NCI-H2029 treated with DMSO at 0.1 percent for 48 hours (cell line): ENCODE measurements around the gene ADM5.
A peak's percentile ranks its signal among the peaks of the same experiment; 100 is the strongest.

Experiments used
- DNase-seq: peaks from one replicate; lab custom pipeline; 2025; lab: John Stamatoyannopoulos, UW

ADM5 gene, protein sequence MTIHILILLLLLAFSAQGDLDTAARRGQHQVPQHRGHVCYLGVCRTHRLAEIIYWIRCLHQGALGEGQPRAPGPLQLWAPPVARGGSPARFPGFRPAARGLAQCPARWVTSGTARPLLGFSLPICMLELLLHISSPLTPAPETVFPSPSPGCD

DNA sequence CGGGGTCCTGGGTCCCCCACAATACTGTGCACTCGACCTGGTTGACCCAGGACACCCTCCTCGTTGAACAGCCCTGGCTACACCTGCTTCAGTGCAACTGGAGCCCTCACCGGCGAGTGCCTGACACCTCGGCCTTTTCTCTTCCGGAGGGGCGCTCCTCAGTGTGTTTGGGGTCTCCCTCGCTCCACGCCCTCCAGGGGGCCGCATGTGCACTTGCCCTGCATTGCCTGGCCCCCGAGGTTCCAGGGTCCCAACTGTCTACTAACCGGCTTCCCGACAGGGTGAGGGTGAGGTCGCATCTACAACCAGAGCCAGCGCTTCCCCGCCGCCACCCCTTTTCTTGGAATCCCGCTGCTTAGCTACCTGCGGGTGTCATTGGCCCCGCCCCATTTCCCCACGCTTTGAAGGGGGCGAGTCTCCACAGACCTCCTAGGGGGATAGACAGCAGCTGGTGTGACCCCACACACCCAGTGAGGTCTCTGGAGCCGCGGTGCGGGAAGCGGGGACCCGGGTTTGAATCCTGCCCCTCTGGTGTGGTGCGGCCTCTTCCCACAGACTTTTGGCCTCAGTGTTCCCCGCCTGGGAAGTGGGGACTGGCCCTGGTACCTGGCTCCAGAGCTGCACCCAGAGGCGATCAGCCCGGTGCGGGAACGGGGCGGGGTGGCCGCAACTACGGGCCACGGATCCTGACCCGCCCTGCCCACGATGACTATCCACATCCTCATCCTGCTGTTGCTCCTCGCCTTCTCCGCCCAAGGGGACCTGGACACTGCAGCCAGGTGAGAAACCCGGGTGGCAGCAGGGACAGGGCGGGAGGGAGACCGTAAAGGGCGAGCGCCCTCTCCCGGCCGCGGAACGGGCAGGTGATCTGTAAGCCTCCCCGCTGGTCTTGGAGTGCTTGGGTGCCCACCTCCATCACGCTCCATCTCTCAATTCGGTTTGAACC is at the start of gene ADM5:
Gene ADM5 (plus strand): TSS at position 462 of the 946 bp plus-strand sequence. CDS start 244 bp downstream, at position 706.
- DNase-seq, result peak; percentile 13

DNA sequence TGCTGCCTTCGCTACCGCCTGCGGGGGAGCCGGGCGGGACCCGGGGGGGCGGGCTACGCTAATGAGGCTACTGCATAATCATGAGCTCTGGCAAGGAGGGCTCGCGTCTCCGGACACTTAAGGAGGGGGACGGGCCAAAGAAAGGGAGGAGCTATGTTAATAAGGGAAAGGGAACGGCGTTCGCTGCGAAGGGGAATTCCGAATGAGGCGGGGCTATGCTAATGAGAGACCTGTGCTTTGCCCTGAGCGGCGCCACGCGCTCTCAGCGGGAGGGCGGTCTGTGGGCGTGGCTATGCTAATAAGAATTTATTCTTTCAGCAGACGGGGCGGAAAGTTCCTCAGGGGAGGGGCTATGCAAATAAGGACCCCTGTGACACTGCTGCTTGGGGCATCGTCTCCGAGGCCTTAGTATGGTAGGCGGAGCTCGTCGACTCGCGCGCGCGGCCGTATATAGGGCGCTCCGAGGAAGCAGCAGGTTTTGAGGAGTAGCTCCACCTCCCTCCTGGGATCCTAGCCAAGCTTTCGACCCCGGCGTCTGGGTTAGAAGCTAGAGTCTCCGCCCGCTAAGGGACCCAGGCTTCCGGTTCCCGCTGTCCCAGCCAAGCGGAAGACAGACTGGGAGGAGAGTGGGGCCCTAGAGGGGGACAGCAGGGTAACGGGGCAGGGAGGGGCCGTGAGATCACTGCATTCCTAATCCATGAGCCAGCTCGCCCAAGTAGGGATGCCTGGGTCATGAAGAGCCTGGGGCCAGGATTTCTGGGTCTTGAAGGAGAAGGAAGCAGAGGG is 49.1 kb upstream of the ADM5 start, which contains the start of gene RRAS:
Gene RRAS (minus strand): TSS at position 31 of the 786 bp plus-strand sequence. CDS start 45 bp downstream, outside the sequence.
- DNase-seq, result peak; percentile 99

DNA sequence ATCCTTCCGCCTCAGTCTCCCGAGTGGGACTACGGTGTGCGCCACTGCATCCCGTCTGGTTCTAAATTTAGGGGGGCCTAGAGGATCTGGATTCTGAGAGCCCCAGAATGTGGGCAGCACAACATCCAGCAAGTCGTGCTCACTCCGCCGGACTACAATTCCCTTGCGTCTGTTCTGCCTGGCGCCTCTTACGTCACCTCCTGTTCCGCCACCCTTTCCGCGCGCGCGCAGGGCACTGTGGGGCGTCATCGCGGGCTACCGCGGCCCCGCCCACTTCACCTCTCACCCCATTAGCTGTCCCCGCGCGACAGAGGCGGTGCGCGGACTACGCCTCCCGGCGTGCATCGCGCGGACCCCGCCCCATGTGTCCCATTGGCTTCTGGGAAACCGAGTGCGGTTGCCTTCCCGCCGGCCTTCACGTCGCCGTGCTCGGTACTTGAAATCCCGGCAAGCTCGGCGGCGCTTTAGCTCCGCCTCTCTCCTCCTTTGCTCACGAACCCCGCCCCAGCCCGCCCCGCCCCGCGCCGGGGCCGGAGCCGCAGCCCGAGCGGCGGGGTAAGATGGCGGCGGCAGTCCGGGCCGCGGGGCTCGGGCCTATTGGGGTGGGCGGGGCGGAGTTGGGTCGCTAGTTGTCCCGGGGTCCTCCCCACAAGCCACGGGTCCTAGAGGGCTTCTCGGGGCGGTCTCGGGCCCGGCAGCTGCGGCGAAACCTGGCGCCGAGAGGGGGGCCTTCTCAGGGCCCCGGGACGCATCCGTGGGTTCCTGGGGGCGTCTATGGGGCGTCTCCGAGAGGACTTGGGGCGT is 47.5 kb upstream of the ADM5 start, which contains the start of gene SCAF1:
Gene SCAF1 (plus strand): TSS at position 522 of the 804 bp plus-strand sequence. CDS start 2,818 bp downstream, outside the sequence.
- DNase-seq, result peak; percentile 90

DNA sequence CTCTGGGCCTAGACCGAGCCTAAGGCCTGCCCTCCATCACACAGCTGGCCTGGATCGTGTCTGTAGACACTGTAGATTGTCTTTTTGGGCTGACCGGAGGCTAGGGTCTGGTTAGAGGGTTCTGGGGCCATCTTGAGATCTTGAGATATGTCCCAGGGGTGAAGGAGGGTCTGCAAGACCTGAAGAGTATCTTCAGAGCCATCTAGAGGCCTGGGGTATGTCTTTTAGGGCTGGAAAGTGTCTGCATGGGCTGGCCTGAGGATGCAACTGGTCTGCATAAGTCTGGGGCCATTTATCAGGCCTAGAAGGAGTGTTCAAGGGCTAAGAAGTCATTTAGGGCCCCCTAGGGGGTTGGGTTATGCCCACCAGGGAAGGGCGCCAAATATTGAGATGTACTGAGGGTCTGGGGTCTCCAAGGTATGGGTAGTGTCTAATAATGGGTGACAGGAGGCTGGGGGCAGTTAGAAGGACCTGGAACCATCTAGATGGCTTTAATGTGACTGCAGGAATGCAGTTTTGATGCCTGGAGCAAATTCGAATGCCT is 46.8 kb upstream of the ADM5 start:
- no peak for DNase-seq

DNA sequence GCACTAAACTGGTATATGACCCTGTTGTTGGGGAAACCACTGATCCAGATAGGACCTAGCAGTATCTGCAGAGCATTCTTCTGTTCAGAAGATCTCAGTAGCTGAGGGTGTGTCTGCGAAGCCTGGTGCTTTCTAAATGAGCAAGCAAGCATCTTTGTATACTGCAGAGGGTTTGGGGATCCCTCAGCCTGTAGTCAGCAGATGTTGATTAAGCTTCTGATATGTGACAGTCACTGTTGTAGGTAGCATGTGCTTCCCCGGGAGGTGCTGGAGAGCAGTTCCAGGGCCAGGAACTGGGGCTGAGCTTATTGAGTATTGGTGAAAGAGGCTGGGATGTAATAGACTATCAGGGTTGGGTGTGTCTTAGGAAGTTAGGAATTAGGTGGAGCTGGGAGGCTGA is 45.9 kb upstream of the ADM5 start:
- no peak for DNase-seq

DNA sequence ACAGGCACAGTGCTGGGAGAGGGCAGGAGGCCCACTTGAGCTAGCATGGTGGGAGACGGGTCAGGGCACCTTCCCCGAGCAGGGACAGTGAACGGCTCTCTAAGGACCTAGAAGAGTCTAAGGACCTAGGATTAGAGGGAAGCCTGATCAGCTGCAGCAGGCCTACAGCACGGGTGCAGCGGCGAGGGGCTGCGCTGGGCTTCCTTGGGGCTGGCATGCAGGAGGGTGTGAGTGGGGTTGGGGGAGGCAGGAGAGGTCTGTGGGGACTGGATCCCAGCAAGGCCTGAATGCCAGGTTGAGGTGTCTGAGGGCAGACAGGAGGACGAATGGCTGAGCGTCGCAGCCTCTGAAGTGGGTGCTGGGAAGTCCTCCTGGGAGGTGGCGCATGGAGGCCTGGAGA is 43.8 kb upstream of the ADM5 start:
- DNase-seq, result no peak

DNA sequence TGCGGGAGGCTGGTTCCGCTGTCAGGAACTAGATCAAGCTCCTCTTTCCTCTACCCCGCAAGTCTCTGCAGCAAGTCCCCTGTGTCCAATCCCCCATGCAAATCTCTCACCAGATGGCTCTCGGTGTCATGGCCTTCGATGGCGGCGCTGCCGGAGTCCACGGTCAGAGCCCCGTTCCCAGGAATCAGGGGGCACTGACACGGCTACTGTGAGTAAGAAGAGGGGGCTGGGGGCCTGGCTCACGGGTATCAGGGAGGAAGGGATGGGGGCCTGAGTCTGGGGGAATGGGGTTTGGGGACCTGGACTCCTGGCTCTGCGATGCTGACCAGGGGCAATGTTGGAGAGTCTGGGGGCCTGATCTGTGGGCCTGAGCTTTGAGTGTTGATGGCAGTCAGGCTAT is 43.4 kb upstream of the ADM5 start:
- no peak for DNase-seq

DNA sequence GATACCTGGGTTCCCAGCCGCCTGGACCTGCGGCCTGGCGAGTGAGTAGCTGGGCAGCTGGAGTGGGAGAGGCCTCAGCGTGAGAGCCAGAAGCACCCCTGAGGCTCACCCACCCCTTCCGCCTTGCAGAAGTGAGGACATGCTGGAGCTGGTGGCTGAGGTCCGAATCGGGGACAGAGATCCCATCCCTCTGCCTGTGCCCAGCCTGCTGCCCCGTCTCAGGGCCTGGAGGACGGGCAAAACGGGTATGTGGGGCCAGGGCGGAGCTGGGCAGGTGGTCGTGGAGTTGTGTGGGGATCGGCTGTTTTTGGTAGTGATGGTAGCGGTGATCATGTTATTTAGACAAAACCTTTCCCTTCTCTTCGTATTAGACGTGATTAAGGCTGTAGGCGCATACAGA is 42.8 kb upstream of the ADM5 start:
- no peak for DNase-seq

DNA sequence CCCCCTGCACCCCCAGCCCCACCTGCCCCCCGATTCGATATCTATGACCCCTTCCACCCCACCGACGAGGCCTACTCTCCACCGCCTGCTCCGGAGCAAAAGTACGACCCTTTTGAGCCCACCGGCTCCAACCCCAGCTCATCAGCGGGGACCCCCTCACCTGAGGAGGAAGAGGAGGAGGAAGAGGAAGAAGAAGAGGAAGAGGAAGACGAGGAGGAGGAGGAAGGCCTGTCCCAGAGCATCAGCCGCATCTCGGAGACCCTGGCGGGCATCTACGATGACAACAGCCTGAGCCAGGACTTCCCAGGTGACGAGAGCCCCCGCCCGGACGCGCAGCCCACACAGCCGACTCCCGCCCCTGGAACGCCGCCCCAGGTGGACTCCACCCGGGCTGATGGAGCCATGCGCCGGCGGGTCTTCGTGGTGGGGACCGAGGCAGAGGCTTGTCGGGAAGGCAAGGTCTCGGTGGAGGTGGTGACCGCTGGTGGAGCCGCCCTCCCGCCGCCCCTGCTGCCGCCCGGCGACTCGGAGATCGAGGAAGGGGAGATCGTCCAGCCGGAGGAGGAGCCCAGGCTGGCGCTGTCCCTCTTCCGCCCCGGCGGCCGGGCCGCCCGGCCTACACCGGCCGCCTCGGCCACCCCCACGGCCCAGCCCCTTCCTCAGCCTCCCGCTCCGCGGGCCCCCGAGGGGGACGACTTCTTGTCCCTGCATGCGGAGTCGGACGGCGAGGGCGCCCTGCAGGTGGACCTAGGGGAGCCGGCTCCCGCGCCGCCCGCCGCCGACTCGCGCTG is 38.2 kb upstream of the ADM5 start:
- DNase-seq, result no peak

DNA sequence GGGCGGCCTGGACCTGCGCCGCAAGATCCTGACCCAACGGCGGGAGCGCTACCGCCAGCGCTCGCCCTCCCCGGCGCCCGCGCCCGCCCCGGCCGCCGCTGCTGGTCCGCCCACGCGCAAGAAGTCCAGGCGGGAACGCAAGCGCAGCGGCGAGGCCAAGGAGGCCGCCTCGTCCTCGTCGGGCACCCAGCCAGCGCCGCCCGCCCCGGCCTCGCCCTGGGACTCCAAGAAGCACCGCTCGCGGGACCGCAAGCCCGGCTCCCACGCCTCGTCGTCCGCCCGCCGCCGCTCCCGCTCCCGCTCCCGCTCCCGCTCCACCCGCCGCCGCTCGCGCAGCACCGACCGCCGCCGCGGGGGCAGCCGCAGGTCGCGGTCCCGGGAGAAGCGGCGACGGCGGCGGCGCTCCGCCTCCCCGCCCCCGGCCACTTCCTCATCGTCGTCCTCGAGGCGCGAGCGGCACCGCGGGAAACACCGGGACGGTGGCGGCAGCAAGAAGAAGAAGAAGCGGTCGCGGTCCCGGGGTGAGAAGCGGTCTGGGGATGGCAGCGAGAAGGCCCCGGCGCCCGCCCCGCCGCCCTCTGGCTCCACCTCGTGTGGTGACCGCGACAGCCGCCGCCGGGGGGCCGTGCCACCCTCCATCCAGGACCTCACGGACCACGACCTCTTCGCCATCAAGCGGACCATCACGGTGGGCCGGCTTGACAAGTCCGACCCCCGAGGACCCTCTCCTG is 37.4 kb upstream of the ADM5 start:
- no peak for DNase-seq

DNA sequence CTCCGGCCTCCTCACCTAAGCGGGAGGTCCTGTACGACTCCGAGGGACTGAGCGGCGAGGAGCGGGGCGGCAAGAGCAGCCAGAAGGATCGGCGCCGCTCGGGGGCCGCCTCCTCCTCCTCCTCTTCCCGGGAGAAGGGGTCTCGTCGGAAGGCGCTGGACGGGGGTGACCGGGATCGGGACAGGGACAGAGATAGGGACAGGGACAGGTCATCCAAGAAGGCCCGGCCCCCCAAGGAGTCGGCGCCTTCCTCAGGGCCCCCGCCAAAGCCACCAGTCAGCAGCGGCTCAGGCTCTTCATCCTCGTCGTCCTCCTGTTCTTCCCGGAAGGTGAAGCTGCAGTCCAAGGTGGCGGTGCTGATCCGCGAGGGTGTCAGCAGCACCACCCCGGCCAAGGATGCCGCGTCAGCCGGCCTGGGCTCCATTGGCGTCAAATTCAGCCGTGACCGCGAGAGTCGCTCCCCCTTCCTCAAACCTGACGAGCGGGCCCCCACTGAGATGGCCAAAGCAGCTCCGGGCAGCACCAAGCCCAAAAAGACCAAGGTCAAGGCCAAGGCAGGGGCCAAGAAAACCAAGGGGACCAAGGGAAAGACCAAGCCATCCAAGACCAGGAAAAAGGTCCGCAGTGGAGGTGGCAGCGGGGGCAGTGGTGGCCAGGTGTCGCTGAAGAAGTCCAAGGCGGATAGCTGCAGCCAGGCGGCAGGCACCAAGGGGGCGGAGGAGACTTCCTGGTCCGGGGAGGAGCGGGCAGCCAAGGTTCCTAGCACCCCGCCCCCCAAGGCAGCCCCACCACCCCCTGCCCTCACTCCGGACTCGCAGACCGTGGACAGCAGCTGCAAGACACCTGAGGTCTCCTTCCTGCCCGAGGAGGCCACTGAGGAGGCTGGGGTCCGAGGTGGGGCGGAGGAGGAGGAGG is 36.6 kb upstream of the ADM5 start:
- DNase-seq, result no peak

DNA sequence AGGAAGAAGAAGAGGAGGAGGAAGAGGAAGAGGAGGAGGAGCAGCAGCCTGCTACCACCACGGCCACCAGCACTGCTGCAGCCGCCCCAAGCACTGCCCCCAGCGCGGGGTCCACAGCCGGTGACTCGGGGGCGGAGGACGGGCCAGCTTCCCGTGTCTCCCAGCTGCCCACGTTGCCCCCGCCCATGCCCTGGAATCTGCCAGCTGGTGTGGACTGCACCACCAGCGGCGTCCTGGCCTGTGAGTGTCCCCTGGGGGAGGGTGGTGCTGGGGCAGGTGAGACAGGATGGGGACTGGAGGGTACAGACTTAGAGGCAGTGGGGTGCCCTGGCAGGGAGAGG is 36.0 kb upstream of the ADM5 start:
- no peak for DNase-seq

DNA sequence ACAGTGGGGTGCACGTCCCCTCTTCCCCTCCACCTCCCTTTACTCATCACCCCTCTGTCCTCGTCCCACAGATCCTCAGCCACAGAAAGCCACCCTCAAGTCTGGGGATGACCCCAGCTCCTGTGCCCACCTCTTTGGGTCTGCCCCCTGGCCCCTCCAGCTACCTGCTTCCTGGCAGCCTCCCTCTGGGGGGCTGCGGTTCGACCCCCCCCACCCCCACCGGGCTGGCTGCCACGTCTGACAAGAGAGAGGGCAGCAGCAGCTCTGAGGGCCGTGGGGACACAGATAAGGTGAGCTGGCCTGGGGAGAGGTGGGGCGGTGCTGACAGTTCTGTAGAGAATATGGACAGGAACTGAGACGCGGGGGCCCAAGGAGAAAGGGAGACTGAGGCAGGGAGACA is 34.8 kb upstream of the ADM5 start:
- DNase-seq, result no peak

DNA sequence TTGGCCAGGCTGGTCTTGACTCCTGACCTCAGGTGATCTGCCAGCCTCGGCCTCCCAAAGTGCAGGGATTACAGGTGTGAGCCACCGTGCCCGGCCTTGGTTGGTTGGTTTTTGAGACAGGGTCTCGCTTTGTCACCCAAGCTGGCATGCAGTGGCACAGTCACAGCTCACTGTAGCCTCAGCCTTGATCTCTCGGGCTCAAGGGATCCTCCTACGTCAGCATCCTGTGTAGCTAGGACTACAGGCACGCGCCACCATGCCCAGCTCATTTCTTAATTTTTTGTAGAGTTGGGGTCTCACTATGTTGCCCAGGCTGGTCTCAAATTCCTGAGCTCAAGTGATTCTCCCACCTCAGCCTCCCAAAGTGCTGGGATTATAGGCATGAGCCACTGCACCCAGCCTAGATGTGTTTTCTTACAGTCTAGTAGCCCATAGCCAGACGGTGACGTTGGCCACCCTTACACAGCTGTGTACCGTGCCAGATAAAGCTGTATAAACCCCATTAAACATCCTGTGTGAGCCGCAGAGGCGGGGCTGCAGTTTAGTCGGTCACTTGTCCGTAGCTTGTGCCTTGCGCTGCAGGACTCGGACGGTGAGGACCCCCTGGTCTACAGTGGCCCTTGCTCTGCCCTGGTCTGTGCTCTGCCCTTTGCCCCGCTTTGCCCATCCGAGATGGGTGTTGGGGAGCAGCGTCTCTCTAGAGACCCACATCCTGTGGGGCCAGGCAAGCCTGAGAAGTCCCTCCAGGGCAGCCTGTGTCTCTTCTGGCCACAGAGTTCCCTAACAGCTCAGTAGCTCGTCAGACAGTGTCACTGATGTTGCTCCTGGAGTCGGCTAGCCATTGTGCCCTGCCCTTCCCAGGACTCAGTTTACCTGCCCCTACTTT is 33.6 kb upstream of the ADM5 start:
- DNase-seq, result no peak

DNA sequence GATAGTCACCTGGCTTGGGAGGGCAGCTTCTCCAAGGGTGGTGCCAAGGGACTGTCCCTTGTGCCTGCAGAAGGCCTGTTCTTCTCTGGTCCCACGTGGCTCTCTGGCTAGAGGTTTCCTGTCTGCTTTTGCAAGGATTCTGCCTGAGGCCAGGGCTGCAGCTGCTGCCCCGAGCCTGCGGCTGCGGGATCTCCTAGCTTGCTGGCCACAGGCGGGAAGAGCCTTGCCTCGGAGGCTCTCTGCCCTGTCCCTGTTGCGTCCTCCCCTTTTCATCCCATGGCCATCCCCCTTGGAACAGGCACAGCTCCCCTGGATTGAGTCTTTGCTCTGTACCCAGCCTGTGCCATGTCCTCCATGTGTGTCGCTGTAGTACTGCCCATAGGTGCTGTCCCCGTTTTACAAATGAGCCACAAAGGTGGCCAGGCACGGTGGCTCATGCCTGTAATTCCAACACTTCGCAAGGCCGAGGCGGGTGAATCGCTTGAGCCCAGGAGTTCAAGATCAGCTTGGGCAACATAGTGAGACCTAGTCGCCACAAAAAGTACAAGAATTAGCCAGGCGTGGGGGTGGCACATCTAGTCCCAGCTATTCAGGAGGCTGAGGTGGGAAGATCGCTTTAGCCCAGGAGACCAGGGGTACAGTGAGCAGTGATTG is 32.8 kb upstream of the ADM5 start:
- no peak for DNase-seq

DNA sequence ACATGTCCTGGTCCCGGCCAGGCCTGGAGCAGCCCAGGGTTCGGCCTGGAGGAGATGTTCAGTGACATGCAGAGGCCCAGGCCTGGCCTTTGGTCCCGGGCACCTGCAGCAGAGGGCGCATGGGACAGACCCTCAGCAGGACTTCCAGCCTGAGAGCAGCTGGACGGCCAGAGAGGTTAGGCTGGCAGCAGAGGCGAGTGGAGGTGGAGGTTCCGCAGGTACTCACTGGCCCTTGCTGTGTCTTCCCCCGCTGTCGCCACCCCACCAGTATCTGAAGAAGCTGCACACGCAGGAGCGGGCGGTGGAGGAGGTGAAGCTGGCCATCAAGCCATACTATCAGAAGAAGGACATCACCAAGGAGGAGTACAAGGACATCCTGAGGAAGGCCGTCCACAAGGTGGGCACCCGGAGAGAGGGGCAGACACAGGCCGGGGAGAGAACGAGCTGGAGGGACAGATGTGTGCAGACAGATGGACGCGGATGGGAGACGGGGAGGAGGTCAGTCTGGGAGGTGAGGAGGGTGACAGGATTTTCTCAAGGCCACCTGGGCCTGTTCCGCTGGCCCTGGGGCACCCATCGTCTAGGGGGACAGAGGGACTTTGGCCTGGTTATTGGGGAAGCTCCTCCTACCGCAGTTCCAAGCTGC is 31.8 kb upstream of the ADM5 start:
- DNase-seq, result no peak

DNA sequence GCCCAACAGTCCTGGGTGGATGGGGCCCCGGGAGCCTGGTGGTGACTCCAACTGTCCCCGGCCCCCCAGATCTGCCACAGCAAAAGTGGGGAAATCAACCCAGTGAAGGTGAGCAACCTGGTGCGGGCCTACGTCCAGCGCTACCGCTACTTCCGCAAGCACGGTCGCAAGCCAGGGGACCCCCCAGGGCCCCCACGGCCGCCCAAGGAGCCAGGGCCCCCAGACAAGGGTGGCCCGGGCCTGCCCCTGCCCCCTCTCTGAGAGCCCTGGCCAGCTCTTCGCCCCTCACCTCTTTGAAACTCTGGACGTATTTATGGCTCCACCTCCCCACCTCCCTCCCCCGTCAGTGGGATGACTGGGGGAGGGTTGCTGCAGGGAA is 31.3 kb upstream of the ADM5 start:
- no peak for DNase-seq
